GM21723 (cell line): ENCODE results near the gene LEMD1.

Source experiments
- ATAC-seq: cut with Tn5 transposase; IDR thresholded peaks from one replicate; pipeline ENCODE4 v1.9.1; 2021; ENCODE audit warnings: mild to moderate bottlenecking, moderate library complexity; ENCODE audit not compliant: unreplicated experiment

LEMD1 gene

GRCh38 chr1:205421798-205422197, at the start of gene LEMD1:
Gene LEMD1 (minus strand): TSS chr1:205422056. CDS start chr1:205420536, 1,520 bp downstream.
- no peak for ATAC-seq

- no peak for ATAC-seq
These were observed 48.3 kb upstream of the LEMD1 start for GRCh38 chr1:205470131-205470530.

GRCh38 chr1:205466595-205467220, 44.9 kb upstream of the LEMD1 start:
- no peak for ATAC-seq

GRCh38 chr1:205465392-205465791, 43.5 kb upstream of the LEMD1 start:
- ATAC-seq: no peak

GRCh38 chr1:205458777-205459566, 37.1 kb upstream of the LEMD1 start:
- ATAC-seq: no peak

GRCh38 chr1:205456868-205457745, 35.3 kb upstream of the LEMD1 start:
- no peak for ATAC-seq

GRCh38 chr1:205456383-205456867, 34.6 kb upstream of the LEMD1 start:
- no peak for ATAC-seq

- no peak for ATAC-seq
These were observed 33.9 kb upstream of the LEMD1 start, which contains the start of gene BLACAT1 for GRCh38 chr1:205455581-205456382. Gene BLACAT1 (minus strand): TSS chr1:205456045.

- no peak for ATAC-seq
These were observed 33.1 kb upstream of the LEMD1 start for GRCh38 chr1:205454903-205455335.

- ATAC-seq: no peak
These were observed 31.6 kb upstream of the LEMD1 start for GRCh38 chr1:205453466-205453865.

- ATAC-seq: no peak
These were observed 31.1 kb upstream of the LEMD1 start for GRCh38 chr1:205452933-205453332.

GRCh38 chr1:205452364-205452763, 30.5 kb upstream of the LEMD1 start:
- no peak for ATAC-seq

- no peak for ATAC-seq
These were observed 29.9 kb upstream of the LEMD1 start for GRCh38 chr1:205451759-205452164.

- no peak for ATAC-seq
These were observed 29.3 kb upstream of the LEMD1 start for GRCh38 chr1:205451202-205451601.

- no peak for ATAC-seq
These were observed 28.6 kb upstream of the LEMD1 start for GRCh38 chr1:205450448-205450847.

- no peak for ATAC-seq
These were observed 28.0 kb upstream of the LEMD1 start for GRCh38 chr1:205449750-205450443.

- no peak for ATAC-seq
These were observed 27.4 kb upstream of the LEMD1 start for GRCh38 chr1:205449254-205449749.

- no peak for ATAC-seq
These were observed 26.8 kb upstream of the LEMD1 start for GRCh38 chr1:205448540-205449253.
